Tibial artery (tissue), 4 donors: ENCODE data around the gene TSHZ2.
"Not testable (repeated sequence)": the region's sequence is repeated elsewhere in the genome, so short reads cannot be mapped to it uniquely, and the experiment has no call there.

ENCODE experiments used
- DNase-seq, 2 donors: peaks; one replicate each; pipeline ENCODE4 v3.0.0-alpha.2; 2019
- H3K27ac ChIP-seq, 2 donors: fragments of 200-600 bp; sonication (generic) in 1 of 2; 1 replicate in 1 of 2; 2 replicates in 1 of 2; pipeline ENCODE4 v1.5.1; 2018 to 2019; ENCODE audit warnings: mild to moderate bottlenecking in 1 of 2
- H3K27me3 ChIP-seq, 2 donors: fragments of 200-600 bp; sonication (generic) in 1 of 2; one replicate each; pipeline versions ENCODE4 v1.5.1 to v1.6.0; 2016 to 2019
- H3K36me3 ChIP-seq, 3 donors: fragments of 200-600 bp; sonication (generic) in 2 of 3; one replicate each; pipeline ENCODE4 v1.5.1; 2016 to 2019; ENCODE audit warnings: mild to moderate bottlenecking in 2 of 3
- H3K4me1 ChIP-seq, 4 donors: fragments of 200-600 bp; sonication (generic) in 2 of 4; 1 replicate in 3 of 4; 2 replicates in 1 of 4; pipeline ENCODE4 v1.5.1; 2016 to 2019
- H3K4me3 ChIP-seq, 2 donors: fragments of 200-600 bp; sonication (generic) in 1 of 2; 1 replicate in 1 of 2; 2 replicates in 1 of 2; pipeline ENCODE4 v1.5.1; 2018 to 2019; ENCODE audit warnings: mild to moderate bottlenecking in 2 of 2
- H3K9me3 ChIP-seq, 3 donors: fragments of 200-600 bp; sonication (generic) in 1 of 3; one replicate each; pipeline ENCODE4 v1.5.1; 2016 to 2019
- intact Hi-C: fragments of 100-400 bp; cut with DNase I; formaldehyde crosslinking; loops from one replicate; pipeline ENCODE4 v1.15.0; 2023; ENCODE audit warnings: low total_unique reads
- TF ChIP-seq, protein P1 (sequence below), 2 experiments: fragments of 200-600 bp in 1 of 2; fragments of 450-650 bp in 1 of 2; IDR thresholded peaks; one replicate each; pipeline ENCODE4 v1.5.1; 2017 to 2019; ENCODE audit warnings: antibody characterized with exemption in 2 of 2, mild to moderate bottlenecking in 1 of 2, moderate library complexity in 1 of 2

TSHZ2 gene

DNA sequence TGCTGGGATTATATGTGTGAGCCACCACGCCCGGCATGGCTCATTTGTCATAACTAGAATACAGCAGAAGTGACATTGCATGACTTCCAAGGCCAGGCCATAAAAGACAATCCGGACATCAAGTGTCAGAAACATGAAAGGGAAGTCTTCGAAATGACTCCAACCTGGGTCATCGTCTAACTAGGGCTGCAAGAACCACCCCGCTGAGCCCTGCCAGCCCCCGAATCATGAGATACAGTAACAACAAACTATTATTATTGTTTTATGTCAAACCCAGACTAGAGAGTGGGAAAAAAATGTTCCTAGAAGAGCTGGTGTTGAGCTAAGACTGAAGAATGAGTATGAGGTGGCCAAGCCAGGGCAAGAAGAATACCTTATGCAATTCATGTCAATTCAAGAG lies 561.9 kb downstream of the TSHZ2 start:
- H3K4me1 ChIP-seq = no peaks in the 10 kb centered on the region
- H3K27me3 ChIP-seq = peaks cover 0 to 2% of the 10 kb centered on the region in 2 donors
- DNase-seq = no peak
- no peak overlapping the region for H3K4me3 ChIP-seq
- TF ChIP-seq, protein P1, sequence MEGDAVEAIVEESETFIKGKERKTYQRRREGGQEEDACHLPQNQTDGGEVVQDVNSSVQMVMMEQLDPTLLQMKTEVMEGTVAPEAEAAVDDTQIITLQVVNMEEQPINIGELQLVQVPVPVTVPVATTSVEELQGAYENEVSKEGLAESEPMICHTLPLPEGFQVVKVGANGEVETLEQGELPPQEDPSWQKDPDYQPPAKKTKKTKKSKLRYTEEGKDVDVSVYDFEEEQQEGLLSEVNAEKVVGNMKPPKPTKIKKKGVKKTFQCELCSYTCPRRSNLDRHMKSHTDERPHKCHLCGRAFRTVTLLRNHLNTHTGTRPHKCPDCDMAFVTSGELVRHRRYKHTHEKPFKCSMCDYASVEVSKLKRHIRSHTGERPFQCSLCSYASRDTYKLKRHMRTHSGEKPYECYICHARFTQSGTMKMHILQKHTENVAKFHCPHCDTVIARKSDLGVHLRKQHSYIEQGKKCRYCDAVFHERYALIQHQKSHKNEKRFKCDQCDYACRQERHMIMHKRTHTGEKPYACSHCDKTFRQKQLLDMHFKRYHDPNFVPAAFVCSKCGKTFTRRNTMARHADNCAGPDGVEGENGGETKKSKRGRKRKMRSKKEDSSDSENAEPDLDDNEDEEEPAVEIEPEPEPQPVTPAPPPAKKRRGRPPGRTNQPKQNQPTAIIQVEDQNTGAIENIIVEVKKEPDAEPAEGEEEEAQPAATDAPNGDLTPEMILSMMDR (IDR thresholded peaks at IDR 0.05) = no peak
- H3K27ac ChIP-seq = no peak overlapping the region
- no peaks in the 10 kb centered on the region for H3K36me3 ChIP-seq
- no peaks in the 10 kb centered on the region for H3K9me3 ChIP-seq
- intact Hi-C loops = no loop called here

DNA sequence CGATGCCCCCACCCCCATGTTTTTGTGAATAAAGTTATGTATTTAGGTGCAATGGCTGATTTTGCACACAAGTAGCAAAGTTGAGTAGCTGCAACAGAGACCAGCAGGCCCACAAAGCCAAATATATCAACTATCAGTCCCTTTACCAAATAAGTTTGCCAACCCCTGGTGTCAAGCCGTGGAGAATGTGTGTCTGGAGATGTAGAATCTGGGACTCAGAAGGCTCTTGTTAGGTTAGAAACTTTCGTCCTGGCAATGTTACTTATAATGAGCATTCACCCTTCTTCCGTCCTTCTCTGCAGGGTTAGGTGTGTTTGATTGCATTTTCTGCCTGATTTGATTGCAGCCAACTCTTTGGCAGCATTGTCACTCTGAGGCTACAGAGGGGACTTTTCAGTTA lies 563.7 kb downstream of the TSHZ2 start:
- no peak for DNase-seq
- Histone ChIP-seq H3K27ac (no peak overlapping the region), H3K36me3 (no peaks in the 10 kb centered on the region), H3K4me3 (no peak overlapping the region), H3K4me1 (no peaks in the 10 kb centered on the region), H3K9me3 (no peaks in the 10 kb centered on the region), H3K27me3 (peaks cover 0 to under 1% of the 10 kb centered on the region in 2 donors)
- intact Hi-C loops = no loop called here
- TF ChIP-seq, protein P1 (IDR thresholded peaks at IDR 0.05) = no peak

DNA sequence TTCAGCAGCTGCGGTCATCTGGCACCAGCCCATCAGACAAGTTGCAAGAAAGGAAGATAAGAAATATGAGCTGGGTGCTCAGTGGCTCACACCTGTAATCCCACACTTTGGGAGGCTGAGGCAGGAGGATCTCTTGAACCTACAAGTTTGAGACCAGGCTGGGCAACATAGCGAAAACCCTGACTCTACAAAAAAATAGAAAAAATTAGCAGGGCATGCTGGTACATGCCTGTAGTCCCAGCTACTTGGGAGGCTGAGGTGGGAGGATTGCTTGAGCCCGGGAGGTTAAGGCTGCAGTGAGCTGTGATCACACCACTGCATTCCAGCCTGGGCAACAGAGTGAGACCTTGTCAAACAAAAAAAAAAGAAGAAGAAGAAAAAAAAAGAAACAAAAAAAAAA lies 564.2 kb downstream of the TSHZ2 start:
- H3K27me3 ChIP-seq, intact Hi-C loops, H3K27ac ChIP-seq, DNase-seq, H3K36me3 ChIP-seq, H3K4me3 ChIP-seq, H3K9me3 ChIP-seq, H3K4me1 ChIP-seq: not testable (repeated sequence)

DNA sequence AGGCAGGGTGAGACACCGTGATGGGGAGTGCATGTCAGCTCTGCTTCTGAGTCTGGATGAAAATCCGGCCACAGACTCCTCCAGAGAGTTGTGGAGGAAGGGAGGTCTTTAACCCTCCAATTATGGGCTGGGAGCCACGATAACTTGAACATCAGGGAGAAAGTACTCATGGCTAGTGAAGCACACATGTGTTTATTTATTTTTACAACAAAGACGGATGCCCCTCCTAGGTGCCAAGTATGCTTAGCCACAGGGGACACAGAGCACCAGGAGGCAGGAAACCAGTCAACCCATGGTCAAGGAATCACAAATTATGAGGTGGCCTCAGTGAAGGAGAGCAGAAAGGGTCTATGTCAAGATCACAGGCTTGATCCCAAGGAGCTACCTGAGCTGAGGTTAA lies 567.4 kb downstream of the TSHZ2 start:
- Histone ChIP-seq H3K4me1 (no peaks in the 10 kb centered on the region), H3K4me3 (no peak overlapping the region), H3K27me3 (no peaks in the 10 kb centered on the region), H3K36me3 (no peaks in the 10 kb centered on the region), H3K9me3 (no peaks in the 10 kb centered on the region), H3K27ac (no peak overlapping the region)
- DNase-seq = no peak
- intact Hi-C loops = no loop called here
- TF ChIP-seq, protein P1 (IDR thresholded peaks at IDR 0.05) = no peak
